Esophagus (tissue), 2 donors: ENCODE results near the gene NUP85. TPM values are rescaled to one million over a fixed set of nuclear protein-coding genes. Genes with fewer than 3 reads are reported as not detected.

Source experiments
- H3K27ac ChIP-seq, 2 donors: one replicate each; pipeline ENCODE4 v1.5.1; 2013; ENCODE audit warnings: low read depth in 2 of 2, mild to moderate bottlenecking in 2 of 2, inconsistent platforms in 1 of 2, low read length in 1 of 2, moderate library complexity in 1 of 2
- H3K27me3 ChIP-seq, 2 donors: one replicate each; pipeline ENCODE4 v1.6.1; 2013; ENCODE audit warnings: low read length in 2 of 2, control low read depth in 1 of 2, mild to moderate bottlenecking in 1 of 2; ENCODE audit not compliant: insufficient read depth in 2 of 2, control insufficient read depth in 1 of 2
- H3K36me3 ChIP-seq, 2 donors: one replicate each; pipeline ENCODE4 v1.6.1; 2013; ENCODE audit warnings: low read length in 1 of 2; ENCODE audit not compliant: control insufficient read depth in 2 of 2, insufficient read depth in 2 of 2
- H3K4me1 ChIP-seq, 2 donors: one replicate each; pipeline ENCODE4 v1.6.1; 2013; ENCODE audit warnings: low read length in 1 of 2; ENCODE audit not compliant: control insufficient read depth in 2 of 2, insufficient read depth in 2 of 2
- H3K4me3 ChIP-seq, 2 donors: one replicate each; pipeline ENCODE4 v1.5.1; 2013; ENCODE audit warnings: low read length in 2 of 2, mild to moderate bottlenecking in 2 of 2, low read depth in 1 of 2, moderate library complexity in 1 of 2
- H3K9me3 ChIP-seq, 2 donors: one replicate each; pipeline ENCODE4 v1.6.1; 2013; ENCODE audit warnings: mild to moderate bottlenecking in 2 of 2, low read depth in 1 of 2, low read length in 1 of 2, moderate library complexity in 1 of 2; ENCODE audit not compliant: control insufficient read depth in 2 of 2, insufficient read depth in 1 of 2
- WGBS, 2 donors: extraction: QIAGEN DNeasy Blood & Tissue Kit; methylation state at CpG; one replicate each; pipeline ENCODE4 v1.1.7; 2013; 5-methylcytosine and 5-hydroxymethylcytosine counted together
- polyA plus RNA-seq, 2 donors: library from polyadenylated mRNA; stranded (reverse); fragments of 200-250 nt; gene quantifications; one replicate each; pipeline ENCODE4 v1.2.3, GENCODE V29; 2013
- donor health status: healthy with polysubstance abuse.
- donor health status: Bipolar disorder and iron deficiency.

The NUP85 gene
- polyA plus RNA-seq, 2 donors: 31.1 to 37.1 TPM

GRCh38 chr17:75239214-75239613 lies 33.7 kb downstream of the NUP85 start:
- H3K4me3 ChIP-seq: no peak overlapping the region
- H3K9me3 ChIP-seq: peaks cover 0 to 2% of the 10 kb centered on the region in 2 donors
- 85% methylated on average over 11 to 12 of the region's 12 CpGs for WGBS, 2 donors
- peaks cover 0 to 2% of the 10 kb centered on the region in 2 donors for H3K4me1 ChIP-seq
- H3K27me3 ChIP-seq: no peaks in the 10 kb centered on the region
- H3K36me3 ChIP-seq: peaks cover 36 to 91% of the 10 kb centered on the region in 2 donors
- H3K27ac ChIP-seq: no peak overlapping the region

GRCh38 chr17:75239778-75240393 lies 34.4 kb downstream of the NUP85 start:
- peaks cover 32 to 91% of the 10 kb centered on the region in 2 donors for H3K36me3 ChIP-seq
- no peak overlapping the region for H3K4me3 ChIP-seq
- H3K9me3 ChIP-seq: peaks cover 0 to 2% of the 10 kb centered on the region in 2 donors
- H3K27me3 ChIP-seq: no peaks in the 10 kb centered on the region
- H3K4me1 ChIP-seq: peaks cover 0 to 2% of the 10 kb centered on the region in 2 donors
- WGBS, 2 donors: 79 to 85% methylated on average over 23 of the region's 23 CpGs
- H3K27ac ChIP-seq: no peak overlapping the region

GRCh38 chr17:75240394-75241142 lies 35.1 kb downstream of the NUP85 start:
- Histone ChIP-seq H3K9me3 (peaks cover 0 to 2% of the 10 kb centered on the region in 2 donors), H3K4me3 (no peak overlapping the region), H3K4me1 (peaks cover 0 to 2% of the 10 kb centered on the region in 2 donors), H3K27me3 (no peaks in the 10 kb centered on the region), H3K36me3 (peaks cover 33 to 91% of the 10 kb centered on the region in 2 donors), H3K27ac (peak overlapping the region in 1 of 2 donors; percentile 16)
- WGBS, 2 donors: 62 to 67% methylated on average over 20 to 23 of the region's 23 CpGs

DNA sequence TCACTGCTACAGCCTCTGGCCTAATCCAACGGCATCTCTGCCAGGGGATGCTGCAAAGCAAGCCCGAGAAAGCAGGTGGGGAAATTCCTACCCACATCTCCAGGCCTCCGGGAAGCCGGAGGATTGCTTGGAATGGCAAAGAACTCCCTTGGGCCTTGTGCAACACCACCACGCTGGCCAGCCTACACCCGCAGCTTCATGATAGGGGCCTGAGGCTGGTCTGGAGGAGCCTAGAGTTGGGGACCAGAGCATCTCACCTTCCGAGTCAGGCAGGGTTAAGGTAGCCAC lies 35.6 kb downstream of the NUP85 start:
- Histone ChIP-seq H3K27ac (peak overlapping the region in 1 of 2 donors; percentile 1), H3K4me3 (no peak overlapping the region), H3K27me3 (no peaks in the 10 kb centered on the region), H3K4me1 (peaks cover 0 to 2% of the 10 kb centered on the region in 2 donors), H3K36me3 (peaks cover 33 to 93% of the 10 kb centered on the region in 2 donors), H3K9me3 (peaks cover 0 to 2% of the 10 kb centered on the region in 2 donors)
- WGBS, 2 donors: 81% methylated on average over 7 of the region's 7 CpGs

DNA sequence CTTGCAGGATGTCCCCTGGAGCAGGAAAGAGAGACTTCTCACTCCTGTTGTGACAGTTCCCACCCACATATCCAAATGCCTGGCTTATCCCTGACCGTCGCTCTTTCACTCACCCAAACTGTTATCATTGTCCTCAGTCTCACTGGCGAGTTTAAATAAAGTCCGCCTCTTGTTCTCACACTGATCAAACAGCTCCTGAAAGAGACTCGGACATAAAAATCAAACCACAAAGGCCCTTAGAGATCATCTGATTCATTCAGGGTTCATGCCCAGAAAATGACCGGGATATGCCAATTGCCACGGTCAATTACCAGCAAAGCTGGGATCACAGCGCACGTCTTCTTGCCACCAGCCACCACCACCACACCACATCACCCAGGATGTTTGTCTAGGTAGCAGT lies 36.0 kb downstream of the NUP85 start:
- Histone ChIP-seq H3K9me3 (peaks cover 0 to 2% of the 10 kb centered on the region in 2 donors), H3K4me1 (peaks cover 0 to 2% of the 10 kb centered on the region in 2 donors), H3K4me3 (no peak overlapping the region), H3K36me3 (peaks cover 33 to 97% of the 10 kb centered on the region in 2 donors), H3K27me3 (no peaks in the 10 kb centered on the region), H3K27ac (peak overlapping the region in 1 of 2 donors; percentile 6)
- WGBS, 2 donors: 90 to 92% methylated on average over 9 of the region's 9 CpGs

DNA sequence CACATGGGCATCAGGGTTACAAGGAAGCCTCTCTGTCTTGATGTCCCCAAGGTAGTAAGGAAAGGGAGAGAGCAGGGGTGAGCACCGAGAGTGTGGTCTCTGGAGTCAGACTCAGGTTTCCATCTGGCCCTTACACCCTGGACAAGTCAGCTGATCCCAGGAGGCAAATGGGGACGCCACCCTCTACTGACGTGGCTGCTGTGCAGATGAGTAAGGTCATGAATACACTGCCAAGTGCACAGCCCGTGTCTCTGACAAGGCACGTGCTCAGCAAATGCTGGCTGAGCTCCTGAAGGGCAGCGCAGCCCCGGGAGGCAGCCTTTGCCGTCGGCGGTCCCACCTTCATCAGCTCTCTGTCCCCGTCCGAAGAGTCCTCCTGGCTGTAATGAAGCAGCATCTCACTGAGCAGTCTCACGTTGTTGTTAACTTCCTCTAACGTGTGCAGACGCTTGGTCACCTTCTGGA lies 36.5 kb downstream of the NUP85 start:
- peaks cover 28 to 93% of the 10 kb centered on the region in 2 donors for H3K36me3 ChIP-seq
- peaks cover 0 to 2% of the 10 kb centered on the region in 2 donors for H3K9me3 ChIP-seq
- WGBS, 2 donors: 73 to 79% methylated on average over 15 of the region's 15 CpGs
- H3K27ac ChIP-seq: peak overlapping the region in 1 of 2 donors; percentile 24
- no peaks in the 10 kb centered on the region for H3K27me3 ChIP-seq
- peaks cover 0 to 2% of the 10 kb centered on the region in 2 donors for H3K4me1 ChIP-seq
- H3K4me3 ChIP-seq: no peak overlapping the region

DNA sequence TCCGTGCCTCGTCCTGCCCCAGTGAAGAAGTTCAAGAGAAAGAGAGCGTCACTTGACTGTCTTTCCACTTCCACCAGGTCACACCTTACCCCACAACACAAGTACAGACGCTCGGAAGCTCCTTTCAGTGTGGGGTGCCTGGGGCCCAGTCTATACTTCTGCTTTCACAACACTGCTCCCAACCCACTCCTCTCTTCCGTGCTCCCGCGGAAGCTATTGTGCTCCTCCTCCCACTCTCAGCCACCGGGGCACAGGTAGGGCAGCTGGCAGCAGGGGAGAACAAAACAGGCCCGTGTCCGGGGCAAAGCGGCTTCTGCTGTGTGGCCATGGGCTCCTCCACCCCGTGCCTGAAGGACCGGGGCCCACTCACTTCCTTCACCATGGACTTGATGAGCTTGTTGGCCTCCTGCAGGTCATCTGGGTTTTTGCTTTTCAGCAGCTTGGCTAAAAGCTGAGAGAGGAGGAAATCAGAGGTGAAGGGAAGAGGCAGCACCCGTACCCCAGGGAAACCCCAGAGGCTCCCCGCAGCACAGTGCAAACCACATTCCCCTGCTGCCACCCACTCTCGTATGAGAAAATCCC lies 37.1 kb downstream of the NUP85 start:
- H3K36me3 ChIP-seq: peaks cover 25 to 88% of the 10 kb centered on the region in 2 donors
- H3K27ac ChIP-seq: peak overlapping the region in 1 of 2 donors; percentile 11

DNA sequence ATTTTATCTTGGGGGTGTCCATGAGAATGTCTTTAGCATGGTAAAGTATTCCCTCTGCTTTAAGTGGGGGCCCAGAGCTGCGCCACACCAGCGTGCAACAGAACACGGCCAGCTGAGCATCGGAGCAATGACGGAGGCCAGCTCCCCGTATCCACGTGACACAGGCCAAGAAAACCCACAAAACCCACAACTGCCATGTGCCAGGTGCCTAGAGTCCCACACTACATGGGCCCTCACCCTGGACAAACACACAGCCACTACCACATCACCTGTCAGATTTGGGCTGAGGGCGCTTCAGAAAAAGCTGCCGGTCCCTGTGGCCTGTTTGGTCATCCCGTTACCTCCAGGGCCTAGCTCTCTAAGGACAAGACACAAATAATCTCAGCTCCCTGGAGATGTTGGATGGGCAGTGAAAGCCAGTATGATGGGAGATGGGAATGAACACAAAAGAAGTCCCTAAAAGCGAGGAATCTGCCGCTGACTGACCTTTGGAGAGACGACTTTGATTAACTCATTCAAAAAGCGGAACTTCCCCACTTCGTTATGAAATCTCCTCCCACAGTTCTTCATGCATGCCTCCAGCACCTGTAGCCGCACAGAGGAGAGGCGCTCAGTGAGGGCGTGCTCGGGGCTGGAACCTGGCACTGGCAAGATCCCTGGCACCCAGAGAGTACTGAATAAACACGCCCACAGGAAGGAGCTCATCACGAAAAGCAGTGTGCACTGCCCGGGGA lies 38.8 kb downstream of the NUP85 start:
- Histone ChIP-seq H3K4me1 (no peaks in the 10 kb centered on the region), H3K27me3 (no peaks in the 10 kb centered on the region), H3K27ac (no peak overlapping the region), H3K4me3 (no peak overlapping the region), H3K36me3 (peaks cover 20 to 70% of the 10 kb centered on the region in 2 donors), H3K9me3 (no peaks in the 10 kb centered on the region)
- 77 to 82% methylated on average over 22 of the region's 22 CpGs for WGBS, 2 donors

More for the DNA sequence above, 37.1 kb downstream of the NUP85 start:
- H3K4me3 ChIP-seq: no peak overlapping the region
- WGBS, 2 donors: 77 to 81% methylated on average over 17 of the region's 17 CpGs
- H3K9me3 ChIP-seq: peaks cover 0 to 2% of the 10 kb centered on the region in 2 donors
- H3K4me1 ChIP-seq: peaks cover 0 to 2% of the 10 kb centered on the region in 2 donors
- H3K27me3 ChIP-seq: no peaks in the 10 kb centered on the region

DNA sequence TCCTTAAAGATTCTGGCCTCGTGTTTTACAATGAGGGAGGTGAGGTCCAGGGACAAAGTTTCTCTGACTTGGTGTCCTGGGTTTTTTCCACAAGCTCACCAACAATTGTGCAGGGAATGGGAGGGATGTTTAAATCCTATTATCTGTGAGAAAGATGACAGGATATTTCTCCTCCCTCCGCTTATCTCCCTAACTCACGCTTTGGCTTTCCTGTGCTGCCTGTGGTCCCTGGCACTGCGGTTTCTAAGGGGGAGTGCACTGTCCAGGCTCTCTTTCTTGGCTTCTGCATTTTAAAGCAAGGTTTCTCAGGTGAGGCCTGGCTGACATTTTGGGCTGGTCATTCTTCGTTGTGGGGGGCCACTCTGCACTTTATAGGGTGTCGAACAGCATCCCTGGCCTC lies 39.5 kb downstream of the NUP85 start:
- H3K9me3 ChIP-seq: no peaks in the 10 kb centered on the region
- no peak overlapping the region for H3K27ac ChIP-seq
- H3K36me3 ChIP-seq: peaks cover 20 to 63% of the 10 kb centered on the region in 2 donors
- no peaks in the 10 kb centered on the region for H3K27me3 ChIP-seq
- peaks cover 0 to 2% of the 10 kb centered on the region in 2 donors for H3K4me1 ChIP-seq
- no peak overlapping the region for H3K4me3 ChIP-seq
- 87 to 88% methylated on average over 6 of the region's 6 CpGs for WGBS, 2 donors
